ENCODE results near the gene TULP4.
A peak's percentile ranks its signal among the peaks of the same experiment; 100 is the strongest.

TULP4 gene

GRCh38 chr6:158492881-158493280 is 180.6 kb downstream of the TULP4 start:
- TF ChIP-seq REST (IDR thresholded peaks at IDR 0.05; ENCODE audit: low read depth) (no peak), CREB1 (IDR thresholded peaks at IDR 0.05; ENCODE audit: low read depth) (no peak), TEAD4 (IDR thresholded peaks at IDR 0.05) (no peak), YY1 (IDR thresholded peaks at IDR 0.05; ENCODE audit: low read depth) (no peak), TCF12 (IDR thresholded peaks at IDR 0.05; ENCODE audit: low read depth) (no peak), RAD21 (IDR thresholded peaks at IDR 0.05; ENCODE audit: low read depth) (no peak), NFIC (IDR thresholded peaks at IDR 0.05) (no peak), CEBPB (IDR thresholded peaks at IDR 0.05) (no peak), TAF1 (IDR thresholded peaks at IDR 0.05; ENCODE audit: low read depth) (no peak), EP300 (IDR thresholded peaks at IDR 0.05; ENCODE audit: borderline replicate concordance) (no peak), ZBTB7A (IDR thresholded peaks at IDR 0.05; ENCODE audit: low read depth) (no peak), EGR1 (IDR thresholded peaks at IDR 0.05) (no peak), FOXM1 (IDR thresholded peaks at IDR 0.05; ENCODE audit: borderline replicate concordance, low read depth) (no peak)
- TF ChIP-seq, protein P1, sequence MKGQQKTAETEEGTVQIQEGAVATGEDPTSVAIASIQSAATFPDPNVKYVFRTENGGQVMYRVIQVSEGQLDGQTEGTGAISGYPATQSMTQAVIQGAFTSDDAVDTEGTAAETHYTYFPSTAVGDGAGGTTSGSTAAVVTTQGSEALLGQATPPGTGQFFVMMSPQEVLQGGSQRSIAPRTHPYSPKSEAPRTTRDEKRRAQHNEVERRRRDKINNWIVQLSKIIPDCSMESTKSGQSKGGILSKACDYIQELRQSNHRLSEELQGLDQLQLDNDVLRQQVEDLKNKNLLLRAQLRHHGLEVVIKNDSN (IDR thresholded peaks at IDR 0.05): no peak
- TF ChIP-seq, protein P2, sequence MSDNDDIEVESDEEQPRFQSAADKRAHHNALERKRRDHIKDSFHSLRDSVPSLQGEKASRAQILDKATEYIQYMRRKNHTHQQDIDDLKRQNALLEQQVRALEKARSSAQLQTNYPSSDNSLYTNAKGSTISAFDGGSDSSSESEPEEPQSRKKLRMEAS (IDR thresholded peaks at IDR 0.05): no peak

- TF ChIP-seq, protein P2 (IDR thresholded peaks at IDR 0.05): no peak
- peak; percentile 23; the same call in 1 of the 2 replicates for TF ChIP-seq RAD21 (IDR thresholded peaks at IDR 0.05; ENCODE audit: low read depth)
These were observed 184.4 kb downstream of the TULP4 start for GRCh38 chr6:158496700-158497099.

- TF ChIP-seq, protein P1 (IDR thresholded peaks at IDR 0.05): no peak
- no peak for TF ChIP-seq FOXM1 (IDR thresholded peaks at IDR 0.05; ENCODE audit: borderline replicate concordance, low read depth)
- no peak for TF ChIP-seq TEAD4 (IDR thresholded peaks at IDR 0.05)
- TF ChIP-seq REST (IDR thresholded peaks at IDR 0.05; ENCODE audit: low read depth): no peak
- no peak for TF ChIP-seq CREB1 (IDR thresholded peaks at IDR 0.05; ENCODE audit: low read depth)
- TF ChIP-seq TAF1 (IDR thresholded peaks at IDR 0.05; ENCODE audit: low read depth): no peak
- TF ChIP-seq ZBTB7A (IDR thresholded peaks at IDR 0.05; ENCODE audit: low read depth): no peak
These were observed 185.4 kb downstream of the TULP4 start for GRCh38 chr6:158497620-158498019.

DNA sequence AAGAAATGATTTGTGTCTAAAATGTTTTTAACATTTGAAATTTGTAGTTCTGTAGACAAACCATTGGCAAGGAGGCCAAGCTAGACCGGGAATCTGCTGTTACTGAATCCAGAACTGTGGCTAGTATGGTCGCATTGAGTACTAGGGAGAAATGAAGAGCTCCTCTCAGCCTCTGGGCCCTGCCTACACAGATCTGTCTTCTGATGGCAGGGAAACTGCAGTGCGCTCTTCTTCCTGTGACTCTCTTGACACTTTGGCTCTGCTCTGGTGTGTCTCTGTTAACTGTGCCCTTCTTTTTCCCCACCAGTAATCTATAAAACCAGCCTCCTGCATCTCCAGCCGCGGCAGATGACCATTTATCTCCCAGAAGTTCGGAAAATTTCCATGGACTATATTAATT is 186.1 kb downstream of the TULP4 start:
- TF ChIP-seq EGR1 (IDR thresholded peaks at IDR 0.05) (no peak), ZBTB7A (IDR thresholded peaks at IDR 0.05; ENCODE audit: low read depth) (no peak), RAD21 (IDR thresholded peaks at IDR 0.05; ENCODE audit: low read depth) (no peak), TAF1 (IDR thresholded peaks at IDR 0.05; ENCODE audit: low read depth) (no peak), EP300 (IDR thresholded peaks at IDR 0.05; ENCODE audit: borderline replicate concordance) (no peak), CREB1 (IDR thresholded peaks at IDR 0.05; ENCODE audit: low read depth) (no peak), TCF12 (IDR thresholded peaks at IDR 0.05; ENCODE audit: low read depth) (no peak), FOXM1 (IDR thresholded peaks at IDR 0.05; ENCODE audit: borderline replicate concordance, low read depth) (no peak), CEBPB (IDR thresholded peaks at IDR 0.05) (no peak), TEAD4 (IDR thresholded peaks at IDR 0.05) (no peak), REST (IDR thresholded peaks at IDR 0.05; ENCODE audit: low read depth) (no peak), YY1 (IDR thresholded peaks at IDR 0.05; ENCODE audit: low read depth) (no peak), NFIC (IDR thresholded peaks at IDR 0.05) (no peak)
- TF ChIP-seq, protein P1 (IDR thresholded peaks at IDR 0.05): no peak
- TF ChIP-seq, protein P2 (IDR thresholded peaks at IDR 0.05): no peak
